ENCODE data around the gene FMOD. TPM values are rescaled to one million over a fixed set of nuclear protein-coding genes. Genes with fewer than 3 reads are reported as not detected.

Gene FMOD
- total and polyA plus RNA-seq, 2 donors (not counting 3 experiments of a cell fraction or from before 2014, with no cell fraction given), result 0.11 to 0.12 TPM

DNA sequence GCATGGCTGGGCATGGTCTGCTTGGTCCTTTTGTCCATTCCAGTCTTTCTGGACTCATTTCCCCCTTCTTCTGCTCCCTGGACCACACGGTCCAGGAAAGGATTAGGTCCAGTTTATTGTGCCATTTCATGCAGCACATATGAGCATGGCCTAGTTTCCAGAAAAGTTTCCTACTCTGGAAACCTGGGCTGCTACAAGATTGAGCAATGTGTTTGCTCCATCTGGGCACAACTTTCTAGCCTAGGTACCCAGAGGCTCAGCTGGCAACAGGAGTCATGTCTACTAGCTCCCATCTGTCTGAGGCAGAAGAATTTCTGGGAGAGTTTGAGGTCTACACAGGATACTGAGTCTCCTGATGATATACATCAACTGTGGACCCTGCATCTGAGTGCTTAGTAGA, 14.8 kb downstream of the FMOD start:
- ChIA-PET CTCF (interaction anchor here (1.4 to 30.6 kb wide), 11 partner anchors 10 to 366 kb away, joined by 3 to 1014 read pairs (median 8); partner anchors contain the start of gene BTG2), POLR2A (interaction anchor here (1.1 kb wide), 1 partner anchor 31 kb away, joined by 3 read pairs; the partner anchor contains the start of gene BTG2)
- Histone ChIP-seq H3K4me2 (ENCODE audit: insufficient read depth, low read length) (no peak overlapping the region), H3K4me3 (replicated peaks in 1 of 3; ENCODE audit: insufficient read depth in 1 of 3, low read depth in 1 of 3, low read length in 3 of 3) (no peak overlapping the region), H4K20me1 (replicated peaks; ENCODE audit: control insufficient read depth, extremely low read depth, insufficient read depth, low read length) (no peaks in the 10 kb centered on the region), H3K36me3 (ENCODE audit: control insufficient read depth in 2 of 2, extremely low read depth in 1 of 2, insufficient read depth in 2 of 2, low read length in 2 of 2) (no peaks in the 10 kb centered on the region), H3K9me3 (replicated peaks; ENCODE audit: control insufficient read depth, insufficient read depth, low read length) (no peaks in the 10 kb centered on the region), H3K4me1 (ENCODE audit: control insufficient read depth, extremely low read depth, insufficient read depth, low read length) (no peaks in the 10 kb centered on the region), H3K9ac (replicated peaks; ENCODE audit: extremely low read depth, insufficient read depth, low read length) (no peak overlapping the region), H2AFZ (ENCODE audit: low read depth, low read length) (no peak overlapping the region), H3K9me1 (replicated peaks; ENCODE audit: control insufficient read depth, extremely low read depth, insufficient read depth, low read length) (no peaks in the 10 kb centered on the region), H3K27ac (ENCODE audit: insufficient read depth, low read depth, low read length) (no peak overlapping the region), H3K27me3 (ENCODE audit: control insufficient read depth in 2 of 2, insufficient read depth in 2 of 2, low read length in 2 of 2) (peaks cover 15 to 18% of the 10 kb centered on the region in 2 experiments), H3K79me2 (ENCODE audit: control insufficient read depth, insufficient read depth, low read length) (no peaks in the 10 kb centered on the region)
- FAIRE-seq (no peak), DNase-seq (ENCODE audit: low read depth, low spot score) (no peak)
- dilution Hi-C loops (cut with MboI; ENCODE audit: extremely low pct_ligation_motif_present, low sequenced_read_pairs), result no loop called here
- TF ChIP-seq GATA2 (IDR thresholded peaks at IDR 0.05; ENCODE audit: insufficient read depth, insufficient read length, low read depth, low read length) (no peak), FOS (IDR thresholded peaks at IDR 0.05; ENCODE audit: borderline replicate concordance, insufficient read depth, low read length) (no peak), EZH2 (IDR thresholded peaks at IDR 0.05; ENCODE audit: borderline replicate concordance, low read depth, low read length, severe bottlenecking) (no peak), POLR2AphosphoS5 (IDR thresholded peaks at IDR 0.05; ENCODE audit: insufficient read depth, low read depth, low read length) (no peak)
- TF ChIP-seq, protein P1, sequence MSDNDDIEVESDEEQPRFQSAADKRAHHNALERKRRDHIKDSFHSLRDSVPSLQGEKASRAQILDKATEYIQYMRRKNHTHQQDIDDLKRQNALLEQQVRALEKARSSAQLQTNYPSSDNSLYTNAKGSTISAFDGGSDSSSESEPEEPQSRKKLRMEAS (IDR thresholded peaks at IDR 0.05; ENCODE audit: insufficient read depth, insufficient read length), result no peak
- BruUV-seq (replicated peaks), result no TSS peak
- intact Hi-C loops (cut with micrococcal nuclease), result no loop called here

DNA sequence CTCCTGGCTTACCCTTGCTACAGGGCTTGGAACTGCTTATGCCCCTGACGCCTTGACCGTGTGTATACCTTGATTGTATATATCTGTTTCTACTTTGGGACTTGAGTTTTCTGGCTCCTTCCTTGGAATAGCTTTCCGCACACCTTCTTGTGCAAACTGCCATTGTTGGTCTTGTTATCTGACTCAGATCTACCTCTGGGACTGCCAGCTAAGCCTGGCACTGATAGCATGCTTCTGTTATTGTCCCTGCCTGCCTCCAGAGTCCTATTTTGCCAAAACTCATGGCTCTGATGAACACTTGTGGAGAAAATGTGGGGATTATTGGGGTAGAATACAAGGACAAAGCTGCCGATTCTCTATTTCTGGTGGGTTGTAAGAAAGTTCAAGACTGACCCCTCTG, 15.4 kb downstream of the FMOD start:
- dilution Hi-C loops (cut with MboI; ENCODE audit: extremely low pct_ligation_motif_present, low sequenced_read_pairs), result no loop called here
- ChIA-PET POLR2A (interaction anchor here (1.1 kb wide), 1 partner anchor 30 kb away, joined by 3 read pairs; the partner anchor contains the start of gene BTG2), CTCF (interaction anchor here (1.4 to 30.6 kb wide), 11 partner anchors 10 to 367 kb away, joined by 3 to 1014 read pairs (median 8); partner anchors contain the start of gene BTG2)
- H2AFZ ChIP-seq (ENCODE audit: low read depth, low read length), result no peak overlapping the region
- H3K9me1 ChIP-seq (replicated peaks; ENCODE audit: control insufficient read depth, extremely low read depth, insufficient read depth, low read length), result no peaks in the 10 kb centered on the region
- intact Hi-C loops (cut with micrococcal nuclease), result no loop called here
- no peak overlapping the region for H3K4me3 ChIP-seq (replicated peaks in 1 of 3; ENCODE audit: insufficient read depth in 1 of 3, low read depth in 1 of 3, low read length in 3 of 3)
- no peaks in the 10 kb centered on the region for H3K9me3 ChIP-seq (replicated peaks; ENCODE audit: control insufficient read depth, insufficient read depth, low read length)
- TF ChIP-seq, protein P1 (IDR thresholded peaks at IDR 0.05; ENCODE audit: insufficient read depth, insufficient read length), result no peak
- TF ChIP-seq EZH2 (IDR thresholded peaks at IDR 0.05; ENCODE audit: borderline replicate concordance, low read depth, low read length, severe bottlenecking) (no peak), FOS (IDR thresholded peaks at IDR 0.05; ENCODE audit: borderline replicate concordance, insufficient read depth, low read length) (no peak), MYC (IDR thresholded peaks at IDR 0.05; ENCODE audit: low read depth, low read length) (no peak), POLR2A (IDR thresholded peaks at IDR 0.05; ENCODE audit: low read depth, low read length) (no peak), JUN (IDR thresholded peaks at IDR 0.05; ENCODE audit: borderline replicate concordance, insufficient read depth, insufficient read length, low read depth) (no peak), GATA2 (IDR thresholded peaks at IDR 0.05; ENCODE audit: insufficient read depth, insufficient read length, low read depth, low read length) (no peak), POLR2AphosphoS5 (IDR thresholded peaks at IDR 0.05; ENCODE audit: insufficient read depth, low read depth, low read length) (no peak)
- TF ChIP-seq, protein P2, sequence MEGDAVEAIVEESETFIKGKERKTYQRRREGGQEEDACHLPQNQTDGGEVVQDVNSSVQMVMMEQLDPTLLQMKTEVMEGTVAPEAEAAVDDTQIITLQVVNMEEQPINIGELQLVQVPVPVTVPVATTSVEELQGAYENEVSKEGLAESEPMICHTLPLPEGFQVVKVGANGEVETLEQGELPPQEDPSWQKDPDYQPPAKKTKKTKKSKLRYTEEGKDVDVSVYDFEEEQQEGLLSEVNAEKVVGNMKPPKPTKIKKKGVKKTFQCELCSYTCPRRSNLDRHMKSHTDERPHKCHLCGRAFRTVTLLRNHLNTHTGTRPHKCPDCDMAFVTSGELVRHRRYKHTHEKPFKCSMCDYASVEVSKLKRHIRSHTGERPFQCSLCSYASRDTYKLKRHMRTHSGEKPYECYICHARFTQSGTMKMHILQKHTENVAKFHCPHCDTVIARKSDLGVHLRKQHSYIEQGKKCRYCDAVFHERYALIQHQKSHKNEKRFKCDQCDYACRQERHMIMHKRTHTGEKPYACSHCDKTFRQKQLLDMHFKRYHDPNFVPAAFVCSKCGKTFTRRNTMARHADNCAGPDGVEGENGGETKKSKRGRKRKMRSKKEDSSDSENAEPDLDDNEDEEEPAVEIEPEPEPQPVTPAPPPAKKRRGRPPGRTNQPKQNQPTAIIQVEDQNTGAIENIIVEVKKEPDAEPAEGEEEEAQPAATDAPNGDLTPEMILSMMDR (IDR thresholded peaks at IDR 0.05; ENCODE audit: extremely low read depth in 1 of 2, insufficient read depth in 1 of 2, low read depth in 1 of 2, low read length in 2 of 2), result no peak
- no peak for DNase-seq (ENCODE audit: low read depth, low spot score)
- H3K27ac ChIP-seq (ENCODE audit: insufficient read depth, low read depth, low read length), result no peak overlapping the region
- H3K27me3 ChIP-seq (ENCODE audit: control insufficient read depth in 2 of 2, insufficient read depth in 2 of 2, low read length in 2 of 2), result peaks cover 9 to 13% of the 10 kb centered on the region in 2 experiments
- H3K4me1 ChIP-seq (ENCODE audit: control insufficient read depth, extremely low read depth, insufficient read depth, low read length), result no peaks in the 10 kb centered on the region
- no peaks in the 10 kb centered on the region for H3K79me2 ChIP-seq (ENCODE audit: control insufficient read depth, insufficient read depth, low read length)
- BruUV-seq (replicated peaks), result no TSS peak
- no peak overlapping the region for H3K9ac ChIP-seq (replicated peaks; ENCODE audit: extremely low read depth, insufficient read depth, low read length)
- no peaks in the 10 kb centered on the region for H3K36me3 ChIP-seq (ENCODE audit: control insufficient read depth in 2 of 2, extremely low read depth in 1 of 2, insufficient read depth in 2 of 2, low read length in 2 of 2)
- H3K4me2 ChIP-seq (ENCODE audit: insufficient read depth, low read length), result no peak overlapping the region
- H4K20me1 ChIP-seq (replicated peaks; ENCODE audit: control insufficient read depth, extremely low read depth, insufficient read depth, low read length), result no peaks in the 10 kb centered on the region
- no peak for FAIRE-seq
